Transverse colon (tissue), 4 donors: Measurements from ENCODE around the gene DGKD.

Experiments
- CTCF ChIP-seq, 5 experiments: fragments of 200-600 bp in 3 of 5; fragments of 450-650 bp in 2 of 5; sonication (generic) in 3 of 5; IDR thresholded peaks; 1 replicate in 2 of 5; 2 replicates in 3 of 5; pipeline ENCODE4 v1.5.1; 2016 to 2017; ENCODE audit warnings: antibody characterized with exemption in 5 of 5, inconsistent platforms in 3 of 5, mild to moderate bottlenecking in 2 of 5, moderate library complexity in 1 of 5
- EP300 ChIP-seq: sonication (generic); formaldehyde crosslinking; IDR thresholded peaks from one replicate; pipeline ENCODE4 v1.6.1; 2017; ENCODE audit warnings: antibody characterized with exemption, low read depth
- POLR2A ChIP-seq: fragments of 450-650 bp; IDR thresholded peaks from one replicate; pipeline ENCODE4 v1.6.1; 2016; ENCODE audit warnings: antibody characterized with exemption, mild to moderate bottlenecking, moderate library complexity
- POLR2AphosphoS5 ChIP-seq, 3 donors: sonication (generic); formaldehyde crosslinking; IDR thresholded peaks; one replicate each; pipeline ENCODE4 v1.6.1; 2016; ENCODE audit warnings: antibody characterized with exemption in 3 of 3

- no peak for TF ChIP-seq CTCF (IDR thresholded peaks at IDR 0.05)
- TF ChIP-seq POLR2AphosphoS5 (IDR thresholded peaks at IDR 0.05) = no peak
- no peak for TF ChIP-seq EP300
- no peak for TF ChIP-seq POLR2A
Measured at GRCh38 chr2:233371641-233372040, 17.3 kb downstream of the DGKD start.
